H1 (cell line): ENCODE data around the gene QSER1. TPM values are rescaled to one million over a fixed set of nuclear protein-coding genes. Genes with fewer than 3 reads are reported as not detected.

Source experiments
- CTCF ChIA-PET: fragments of 300-600 bp; sonication (Branson Sonifier 250); formaldehyde crosslinking; loops from one replicate; lab custom pipeline; 2021; ENCODE audit not compliant: partially characterized antibody; lab: Charles Lee
- POLR2A ChIA-PET: fragments of 300-600 bp; sonication (Branson Sonifier 250); formaldehyde crosslinking; loops from one replicate; lab custom pipeline; 2021; ENCODE audit warnings: inconsistent platforms; ENCODE audit not compliant: partially characterized antibody; lab: Charles Lee
- DNase-seq, 2 experiments: peaks; one replicate each; pipeline versions ENCODE4 v3.0.0 to v3.0.0-alpha.2; 2010 to 2022; ENCODE audit warnings: low spot score in 2 of 2, low read depth in 1 of 2, mixed read lengths in 1 of 2
- FAIRE-seq: peaks from 2 replicates; lab custom pipeline; 2011; peaks lifted over from hg19 to GRCh38; lab: Jason Lieb, UNC
- H2AFZ ChIP-seq: 2 replicates; pipeline ENCODE4 v1.8.1; 2012; ENCODE audit warnings: low read length, inconsistent platforms
- H2AK5ac ChIP-seq: 2 replicates; pipeline ENCODE4 v1.6.1; 2013; ENCODE audit warnings: low read depth, low read length
- H2BK120ac ChIP-seq: replicated peaks from 2 replicates; pipeline ENCODE3; 2013; ENCODE audit warnings: low read depth, low read length, inconsistent platforms
- H2BK12ac ChIP-seq: 2 replicates; pipeline ENCODE4 v1.6.1; 2013; ENCODE audit warnings: low read depth, low read length
- H2BK15ac ChIP-seq: 2 replicates; pipeline ENCODE4 v1.6.1; 2013; ENCODE audit warnings: low read length
- H2BK20ac ChIP-seq: 2 replicates; pipeline ENCODE4 v1.6.1; 2013; ENCODE audit warnings: low read length
- H2BK5ac ChIP-seq: 2 replicates; pipeline ENCODE4 v1.6.1; 2013; ENCODE audit warnings: low read depth, low read length
- H3K14ac ChIP-seq: 2 replicates; pipeline ENCODE4 v1.6.1; 2013; ENCODE audit warnings: inconsistent platforms; ENCODE audit not compliant: insufficient read length
- H3K18ac ChIP-seq: 2 replicates; pipeline ENCODE4 v1.6.1; 2013; ENCODE audit warnings: low read length; ENCODE audit errors: extremely low read depth
- H3K23ac ChIP-seq: 2 replicates; pipeline ENCODE4 v1.6.1; 2013; ENCODE audit warnings: inconsistent platforms; ENCODE audit not compliant: insufficient read length
- H3K23me2 ChIP-seq: 2 replicates; pipeline ENCODE4 v1.6.1; 2013; ENCODE audit warnings: low read depth, low read length
- H3K27ac ChIP-seq: 2 replicates; pipeline ENCODE4 v1.6.1; 2011; ENCODE audit warnings: low read depth, low read length, inconsistent platforms
- H3K27me3 ChIP-seq, 4 experiments: replicated peaks in 1 of 4; 1 replicate in 1 of 4; 2 replicates in 3 of 4; pipeline versions ENCODE4 v1.6.1 to v1.8.1; 2011 to 2013; ENCODE audit warnings: low read length in 3 of 4, mild to moderate bottlenecking in 3 of 4, inconsistent platforms in 2 of 4, mixed read lengths in 2 of 4, moderate library complexity in 1 of 4; ENCODE audit not compliant: control insufficient read depth in 3 of 4, insufficient read depth in 3 of 4; ENCODE audit errors: extremely low read depth in 1 of 4
- H3K36me3 ChIP-seq, 4 experiments: 2 replicates each; pipeline versions ENCODE4 v1.6.1 to v1.8.1; 2011 to 2013; ENCODE audit warnings: mild to moderate bottlenecking in 4 of 4, low read length in 3 of 4, moderate library complexity in 2 of 4, control low read depth in 1 of 4, inconsistent platforms in 1 of 4; ENCODE audit not compliant: insufficient read depth in 4 of 4, control insufficient read depth in 2 of 4
- H3K4ac ChIP-seq: replicated peaks from 2 replicates; pipeline ENCODE3; 2013; ENCODE audit warnings: low read length, low read depth, mixed read lengths, inconsistent platforms; ENCODE audit not compliant: insufficient read length
- H3K4me1 ChIP-seq, 4 experiments: replicated peaks in 1 of 4; 1 replicate in 1 of 4; 2 replicates in 3 of 4; pipeline versions ENCODE4 v1.6.1 to v1.8.1; 2011 to 2013; ENCODE audit warnings: low read length in 3 of 4, inconsistent platforms in 2 of 4, mixed read lengths in 1 of 4; ENCODE audit not compliant: insufficient read depth in 4 of 4, control insufficient read depth in 3 of 4
- H3K4me2 ChIP-seq, 2 experiments: 2 replicates each; pipeline versions ENCODE4 v1.6.1 to v1.8.1; 2011 to 2013; ENCODE audit warnings: low read depth in 2 of 2, low read length in 2 of 2, control low read depth in 1 of 2, inconsistent platforms in 1 of 2, mild to moderate bottlenecking in 1 of 2; ENCODE audit not compliant: insufficient read depth in 1 of 2
- H3K4me3 ChIP-seq, 4 experiments: fragments of 200-600, 300-600 bp in 1 of 4; sonication (generic), shearing (Covaris generic), sonication (Bioruptor Twin) in 1 of 4; 2 replicates each; pipeline versions ENCODE4 v1.5.1 to v1.8.1; 2011 to 2016; ENCODE audit warnings: low read length in 4 of 4, low read depth in 3 of 4, control low read depth in 2 of 4, inconsistent platforms in 2 of 4, mild to moderate bottlenecking in 2 of 4, mixed read lengths in 1 of 4, moderate library complexity in 1 of 4; ENCODE audit not compliant: insufficient read depth in 2 of 4; ENCODE audit errors: extremely low read depth in 1 of 4
- H3K56ac ChIP-seq: replicated peaks from 2 replicates; pipeline ENCODE3; 2013; ENCODE audit warnings: low read depth, mild to moderate bottlenecking, mixed read lengths, low read length, inconsistent platforms; ENCODE audit not compliant: insufficient read length
- H3K79me1 ChIP-seq: 2 replicates; pipeline ENCODE4 v1.6.1; 2013; ENCODE audit warnings: low read depth, low read length, control low read depth
- H3K79me2 ChIP-seq, 2 experiments: 2 replicates each; pipeline versions ENCODE4 v1.6.1 to v1.8.1; 2012 to 2013; ENCODE audit warnings: low read length in 2 of 2, mild to moderate bottlenecking in 2 of 2, inconsistent platforms in 1 of 2; ENCODE audit not compliant: insufficient read depth in 2 of 2, control insufficient read depth in 1 of 2
- H3K9ac ChIP-seq, 4 experiments: replicated peaks in 1 of 4; 1 replicate in 1 of 4; 2 replicates in 3 of 4; pipeline versions ENCODE4 v1.6.1 to v1.8.1; 2011 to 2013; ENCODE audit warnings: low read depth in 3 of 4, low read length in 3 of 4, control low read depth in 2 of 4, mild to moderate bottlenecking in 2 of 4, moderate library complexity in 2 of 4, inconsistent platforms in 1 of 4; ENCODE audit errors: extremely low read depth in 1 of 4
- H3K9me3 ChIP-seq, 2 experiments: 2 replicates each; pipeline versions ENCODE4 v1.6.1 to v1.8.1; 2012 to 2013; ENCODE audit warnings: mild to moderate bottlenecking in 2 of 2, moderate library complexity in 2 of 2, control low read depth in 1 of 2, inconsistent platforms in 1 of 2, low read depth in 1 of 2, low read length in 1 of 2, mixed read lengths in 1 of 2; ENCODE audit not compliant: insufficient read depth in 2 of 2
- H4K20me1 ChIP-seq, 2 experiments: replicated peaks in 1 of 2; 2 replicates each; pipeline versions ENCODE3 to v1.8.1; 2011 to 2013; ENCODE audit warnings: inconsistent platforms in 2 of 2, low read length in 2 of 2, mild to moderate bottlenecking in 1 of 2; ENCODE audit not compliant: insufficient read depth in 2 of 2, control insufficient read depth in 1 of 2
- H4K5ac ChIP-seq: 2 replicates; pipeline ENCODE4 v1.6.1; 2013; ENCODE audit warnings: low read length, low read depth, mixed read lengths, inconsistent platforms; ENCODE audit not compliant: insufficient read length
- H4K8ac ChIP-seq: 2 replicates; pipeline ENCODE4 v1.8.0; 2013; ENCODE audit warnings: mild to moderate bottlenecking, moderate library complexity, low read length, inconsistent platforms; ENCODE audit not compliant: insufficient read depth; ENCODE audit errors: extremely low read depth
- H4K91ac ChIP-seq: replicated peaks from 2 replicates; pipeline ENCODE3; 2013; ENCODE audit warnings: low read length, mixed read lengths, inconsistent platforms; ENCODE audit not compliant: insufficient read length
- CHD1 ChIP-seq: IDR thresholded peaks from 2 replicates; pipeline ENCODE4 v1.6.1; 2012; ENCODE audit warnings: low read depth, low read length, improper control_type of control experiment
- CHD2 ChIP-seq: IDR thresholded peaks from 2 replicates; pipeline ENCODE4 v1.6.1; 2012; ENCODE audit warnings: low read length, improper control_type of control experiment
- EP300 ChIP-seq, 2 experiments: IDR thresholded peaks; 1 replicate in 1 of 2; 2 replicates in 1 of 2; pipeline ENCODE4 v1.6.1; 2011 to 2012; ENCODE audit warnings: low read depth in 2 of 2, low read length in 2 of 2, mild to moderate bottlenecking in 2 of 2, borderline replicate concordance in 1 of 2, inconsistent platforms in 1 of 2, moderate library complexity in 1 of 2
- EZH2 ChIP-seq: fragments of 200-600 bp; sonication (generic); IDR thresholded peaks from 2 replicates; pipeline ENCODE4 v1.7.1; 2012; ENCODE audit warnings: low read depth, mild to moderate bottlenecking, moderate library complexity, low read length, inconsistent platforms; ENCODE audit not compliant: severe bottlenecking
- HDAC2 ChIP-seq, 2 experiments: fragments of 300-600 bp in 1 of 2; sonication (generic) in 1 of 2; IDR thresholded peaks; 2 replicates each; pipeline ENCODE4 v1.6.1; 2011 to 2012; ENCODE audit warnings: low read depth in 2 of 2, low read length in 2 of 2, mild to moderate bottlenecking in 2 of 2, moderate library complexity in 2 of 2, borderline replicate concordance in 1 of 2, inconsistent platforms in 1 of 2
- JUND ChIP-seq: IDR thresholded peaks from 2 replicates; pipeline ENCODE4 v1.6.1; 2011; ENCODE audit warnings: mild to moderate bottlenecking, improper control_type of control experiment, low read length
- MAX ChIP-seq: IDR thresholded peaks from 2 replicates; pipeline ENCODE4 v1.6.1; 2012; ENCODE audit warnings: inconsistent platforms
- NANOG ChIP-seq: IDR thresholded peaks from 2 replicates; pipeline ENCODE4 v1.6.1; 2011; ENCODE audit warnings: low read length, low read depth, mild to moderate bottlenecking, inconsistent platforms; ENCODE audit not compliant: insufficient read depth, poor library complexity, severe bottlenecking
- RBBP5 ChIP-seq: IDR thresholded peaks from 2 replicates; pipeline ENCODE4 v1.7.1; 2012; ENCODE audit warnings: low read depth, mild to moderate bottlenecking, inconsistent platforms, low read length, moderate library complexity, borderline replicate concordance
- SAP30 ChIP-seq: fragments of 300-600 bp; sonication (generic); IDR thresholded peaks from 2 replicates; pipeline ENCODE4 v1.7.1; 2012; ENCODE audit warnings: low read length, moderate library complexity, mild to moderate bottlenecking, inconsistent platforms; ENCODE audit not compliant: insufficient read depth, insufficient replicate concordance
- SIN3A ChIP-seq, 2 experiments: IDR thresholded peaks in 1 of 2; conservative IDR thresholded peaks in 1 of 2; 2 replicates each; pipeline ENCODE4 v1.6.1; 2011 to 2012; ENCODE audit warnings: low read length in 2 of 2, improper control_type of control experiment in 1 of 2, low read depth in 1 of 2, mild to moderate bottlenecking in 1 of 2
- TAF1 ChIP-seq: IDR thresholded peaks from 2 replicates; pipeline ENCODE4 v1.6.1; 2011; ENCODE audit warnings: mild to moderate bottlenecking, low read depth, low read length
- WGBS, 2 experiments: shearing (Covaris generic) in 1 of 2; methylation state at CpG; one replicate each; pipeline versions ENCODE4 v1.1.6 to v1.1.7; 2013 to 2015; ENCODE audit warnings: low lambda C conversion rate in 2 of 2, mixed read lengths in 2 of 2, inconsistent platforms in 1 of 2, low coverage in 1 of 2, missing lambda C conversion rate in 1 of 2; ENCODE audit not compliant: insufficient replicate concordance in 2 of 2, insufficient coverage in 1 of 2, insufficient read length in 1 of 2; ENCODE audit errors: extremely low coverage in 1 of 2, missing lambda C conversion rate in 1 of 2; 5-methylcytosine and 5-hydroxymethylcytosine counted together
- polyA plus RNA-seq, 7 experiments: library from polyadenylated mRNA; depleted of rRNA in 3 of 7; stranded (reverse) in 5 of 7; unstranded in 2 of 7; fragments of >200 nt in 5 of 7; fragments of 200-250 nt in 2 of 7; gene quantifications; 1 replicate in 5 of 7; 2 replicates in 1 of 7; 4 replicates in 1 of 7; pipeline versions ENCODE4 v1.2.1 to v1.2.3, GENCODE V29; 2011 to 2013; ENCODE audit warnings: missing spikeins in 2 of 7, mixed read lengths in 2 of 7
- total RNA-seq: library from RNA; stranded (reverse); fragmentation: NEBNext Ultra II Directional; extraction: Animal tissue kit (Norgen Biotek cat#: 25700); gene quantifications from 2 replicates; pipeline ENCODE4 v1.2.1, GENCODE V29; 2021

QSER1 gene
- total and polyA plus RNA-seq, 2 of the 8 experiments (the other 6 are each of a cell fraction or from before 2014, with no cell fraction given): 29.3 to 117 TPM

GRCh38 chr11:32983506-32983905 lies 90.9 kb downstream of the QSER1 start:
- H3K23me2 ChIP-seq: no peaks in the 10 kb centered on the region
- H2BK120ac ChIP-seq: no peak overlapping the region
- 79% methylated on average over 2 of the region's 2 CpGs; no CpG with 5 or more reads in 1 of the 2 experiments for WGBS, 2 experiments
- no peaks in the 10 kb centered on the region for H3K9me3 ChIP-seq
- H2AFZ ChIP-seq: no peak overlapping the region
- peaks cover 1 to 12% (median 6%) of the 10 kb centered on the region in 4 experiments; a peak in 5 of 8 replicates for H3K36me3 ChIP-seq
- ChIA-PET CTCF (interaction anchor here (0.7 to 1.4 kb wide), 6 partner anchors 15 to 117 kb away, joined by 3 to 6 read pairs (median 4); no protein-coding TSS in a partner anchor), POLR2A (interaction anchor here (1.0 to 2.5 kb wide), 7 partner anchors 9 to 95 kb away, joined by 3 to 9 read pairs (median 4); partner anchors contain the start of genes DEPDC7 and TCP11L1)
- no peak overlapping the region for H4K91ac ChIP-seq
- no peaks in the 10 kb centered on the region for H3K79me2 ChIP-seq
- no peak overlapping the region for H3K27ac ChIP-seq
- no peak overlapping the region for H3K56ac ChIP-seq
- no peak overlapping the region for H4K8ac ChIP-seq
- no peak overlapping the region for H2BK15ac ChIP-seq
- H3K4me1 ChIP-seq: peaks cover 0 to 2% (median 0%) of the 10 kb centered on the region in 4 experiments; a peak in 1 of 7 replicates
- H3K4ac ChIP-seq: no peak overlapping the region
- 0 out of 2 replicates have a peak, but pooled peaks cover 3% of the 10 kb centered on the region for H3K79me1 ChIP-seq
- no peaks in the 10 kb centered on the region for H3K27me3 ChIP-seq
- H3K23ac ChIP-seq: no peak overlapping the region
- H4K5ac ChIP-seq: no peak overlapping the region
- no peak overlapping the region for H3K14ac ChIP-seq
- H4K20me1 ChIP-seq: no peaks in the 10 kb centered on the region
- no peak overlapping the region for H3K4me2 ChIP-seq
- H3K18ac ChIP-seq: no peak overlapping the region
- FAIRE-seq (no peak), DNase-seq (no peak)
- H2BK5ac ChIP-seq: no peak overlapping the region
- H3K9ac ChIP-seq: no peak overlapping the region
- no peak overlapping the region for H3K4me3 ChIP-seq
- H2BK12ac ChIP-seq: no peak overlapping the region
- no peak overlapping the region for H2AK5ac ChIP-seq
- H2BK20ac ChIP-seq: no peak overlapping the region
- TF ChIP-seq MAX (no peak), EP300 (IDR thresholded peaks at IDR 0.05; ENCODE audit: borderline replicate concordance in 1 of 2, low read depth in 2 of 2, low read length in 2 of 2) (no peak), CHD1 (no peak), CHD2 (no peak), SAP30 (no peak), SIN3A (conservative IDR thresholded peaks at IDR 0.05 in 1 of 2, IDR thresholded peaks at IDR 0.05 in 1 of 2; ENCODE audit: low read depth in 1 of 2, low read length in 2 of 2) (no peak), NANOG (no peak), TAF1 (no peak), EZH2 (no peak), HDAC2 (IDR thresholded peaks at IDR 0.05; ENCODE audit: borderline replicate concordance in 1 of 2, low read depth in 2 of 2, low read length in 2 of 2) (no peak), RBBP5 (no peak), JUND (no peak)
